ENCODE results near the gene RBL1.
"Not testable (repeated sequence)": the region's sequence is repeated elsewhere in the genome, so short reads cannot be mapped to it uniquely, and the experiment has no call there.

RBL1 gene

GRCh38 chr20:36992802-36993334 is 102.9 kb downstream of the RBL1 start:
- DNase-seq, result no peak

- DNase-seq, result no peak
These were observed 104.1 kb downstream of the RBL1 start for GRCh38 chr20:36991703-36992102.

GRCh38 chr20:36989797-36990196 is 106.0 kb downstream of the RBL1 start:
- no peak for DNase-seq

GRCh38 chr20:36988494-36988966 is 107.3 kb downstream of the RBL1 start:
- DNase-seq, result peak in 1 of 5 experiments; percentile 50

- DNase-seq, result no peak
These were observed 111.5 kb downstream of the RBL1 start for GRCh38 chr20:36984257-36984638.

GRCh38 chr20:36975099-36975818 is 120.5 kb downstream of the RBL1 start:
- peak; percentile 12 to 86 (median 62) for DNase-seq

- peak in 1 of 5 experiments; percentile 44 for DNase-seq
These were observed 121.1 kb downstream of the RBL1 start for GRCh38 chr20:36974660-36975059.

GRCh38 chr20:36971103-36971502 is 124.7 kb downstream of the RBL1 start:
- peak in 1 of 5 experiments; percentile 69 for DNase-seq

- DNase-seq, result peak in 1 of 5 experiments; percentile 79
These were observed 126.2 kb downstream of the RBL1 start for GRCh38 chr20:36969478-36970186.

- no peak for DNase-seq
These were observed 126.7 kb downstream of the RBL1 start for GRCh38 chr20:36969051-36969450.

- DNase-seq, result no peak
These were observed 128.2 kb downstream of the RBL1 start for GRCh38 chr20:36967636-36968035.

- DNase-seq, result not testable (repeated sequence)
These were observed 128.8 kb downstream of the RBL1 start for GRCh38 chr20:36966965-36967364.

- peak in 1 of 5 experiments; percentile 40 for DNase-seq
These were observed 133.3 kb downstream of the RBL1 start for GRCh38 chr20:36962354-36962941.

GRCh38 chr20:36959242-36959641 is 136.6 kb downstream of the RBL1 start:
- no peak for DNase-seq

GRCh38 chr20:36957875-36958667 is 137.7 kb downstream of the RBL1 start:
- no peak for DNase-seq

- no peak for DNase-seq
These were observed 139.1 kb downstream of the RBL1 start for GRCh38 chr20:36956674-36957073.

GRCh38 chr20:36956016-36956415 is 139.8 kb downstream of the RBL1 start:
- DNase-seq, result no peak

- no peak for DNase-seq
These were observed 143.6 kb downstream of the RBL1 start for GRCh38 chr20:36951979-36952738.

GRCh38 chr20:36951198-36951978 is 144.4 kb downstream of the RBL1 start, which contains the start of gene SAMHD1:
Gene SAMHD1 (minus strand): TSS chr20:36951708. CDS start chr20:36951643, 65 bp downstream.
- DNase-seq, result peak; percentile 68 to 93 (median 83)

GRCh38 chr20:36950414-36951197 is 145.2 kb downstream of the RBL1 start:
- DNase-seq, result peak in 3 of 5 experiments; percentile 41 to 57 (median 53)
